KMS-11 (cell line): ENCODE measurements around the gene KDM2B.

Source experiments
- H2AFZ ChIP-seq: fragments of 200-600 bp; sonication (generic); 2 replicates; pipeline ENCODE4 v1.6.1; 2016; ENCODE audit warnings: antibody characterized with exemption, mixed run types, low read depth
- H3K27ac ChIP-seq: fragments of 200-600 bp; sonication (generic); 2 replicates; pipeline ENCODE4 v1.6.1; 2016; ENCODE audit warnings: mild to moderate bottlenecking, mixed run types
- H3K27me3 ChIP-seq: fragments of 200-600 bp; sonication (generic); 2 replicates; pipeline ENCODE4 v1.6.1; 2017; ENCODE audit warnings: mild to moderate bottlenecking, low read depth, mixed run types, moderate library complexity; ENCODE audit not compliant: insufficient read depth
- H3K36me3 ChIP-seq: fragments of 200-600 bp; sonication (generic); 2 replicates; pipeline ENCODE4 v1.6.1; 2017; ENCODE audit warnings: mild to moderate bottlenecking, mixed run types; ENCODE audit not compliant: insufficient read depth
- H3K4me1 ChIP-seq: fragments of 200-600 bp; sonication (generic); 2 replicates; pipeline ENCODE4 v1.6.1; 2016; ENCODE audit warnings: mild to moderate bottlenecking, low read depth, mixed run types; ENCODE audit not compliant: poor library complexity, severe bottlenecking
- H3K4me2 ChIP-seq: fragments of 200-600 bp; sonication (generic); 2 replicates; pipeline ENCODE4 v1.7.0; 2016; ENCODE audit warnings: mild to moderate bottlenecking, mixed run types
- H3K4me3 ChIP-seq: fragments of 200-600 bp; sonication (generic); IDR thresholded peaks from 2 replicates; pipeline ENCODE4 v1.6.1; 2017; ENCODE audit warnings: low read depth, low read length, mixed read lengths; ENCODE audit not compliant: insufficient read depth
- H3K79me2 ChIP-seq: fragments of 200-600 bp; sonication (generic); 2 replicates; pipeline ENCODE4 v1.6.1; 2016; ENCODE audit warnings: low read depth, mixed run types; ENCODE audit not compliant: insufficient read depth
- H3K9ac ChIP-seq: fragments of 200-600 bp; sonication (generic); 2 replicates; pipeline ENCODE4 v1.6.1; 2016; ENCODE audit warnings: mild to moderate bottlenecking, mixed run types
- H4K20me1 ChIP-seq: fragments of 200-600 bp; sonication (generic); 2 replicates; pipeline ENCODE4 v1.6.1; 2016; ENCODE audit warnings: mild to moderate bottlenecking, mixed run types; ENCODE audit not compliant: insufficient read depth
- CTCF ChIP-seq: fragments of 200-600 bp; sonication (generic); conservative IDR thresholded peaks from 2 replicates; pipeline ENCODE4 v1.6.1; 2017; ENCODE audit warnings: low read depth, mild to moderate bottlenecking, antibody characterized with exemption, low read length, moderate library complexity, mixed read lengths

Gene KDM2B

GRCh38 chr12:121515615-121516014, 65.2 kb downstream of the KDM2B start:
- no peak overlapping the region for H3K27ac ChIP-seq
- TF ChIP-seq CTCF = no peak
- H3K4me3 ChIP-seq = no peak overlapping the region
- H3K4me2 ChIP-seq = no peak overlapping the region
- H3K79me2 ChIP-seq = no peaks in the 10 kb centered on the region
- H3K9ac ChIP-seq = no peak overlapping the region
- H3K36me3 ChIP-seq = no peaks in the 10 kb centered on the region
- no peaks in the 10 kb centered on the region for H3K27me3 ChIP-seq
- no peaks in the 10 kb centered on the region for H3K4me1 ChIP-seq
- H2AFZ ChIP-seq = no peak overlapping the region
- no peaks in the 10 kb centered on the region for H4K20me1 ChIP-seq

DNA sequence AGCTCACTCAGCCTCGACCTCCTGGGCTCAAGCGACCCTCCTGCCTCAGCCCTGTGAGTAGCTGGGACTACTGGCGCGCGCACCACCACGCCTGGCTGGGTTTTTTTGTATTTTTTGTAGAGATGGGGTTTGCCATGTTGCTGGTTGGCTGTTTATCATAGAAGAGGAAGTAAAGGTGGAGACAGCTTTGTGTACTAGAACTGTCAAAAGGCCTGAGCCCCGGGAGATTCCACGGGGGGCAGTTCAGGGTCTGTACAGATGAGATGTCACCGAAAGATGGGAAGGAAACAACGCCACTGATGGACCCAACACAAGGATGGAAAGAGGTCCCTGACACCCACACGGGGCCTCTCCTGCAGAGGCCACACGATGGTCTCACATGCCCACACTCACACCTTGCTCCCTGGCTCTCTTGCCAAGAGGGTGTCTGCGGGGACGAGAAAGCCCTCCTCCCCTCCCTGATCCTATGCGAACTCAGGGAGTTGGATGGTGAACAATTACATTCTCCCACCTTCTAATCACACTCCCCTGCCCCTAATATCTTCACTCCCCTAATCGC, 66.6 kb downstream of the KDM2B start:
- no peaks in the 10 kb centered on the region for H3K27me3 ChIP-seq
- H3K36me3 ChIP-seq = no peaks in the 10 kb centered on the region
- H4K20me1 ChIP-seq = no peaks in the 10 kb centered on the region
- H3K4me3 ChIP-seq = no peak overlapping the region
- H3K4me1 ChIP-seq = no peaks in the 10 kb centered on the region
- H3K79me2 ChIP-seq = no peaks in the 10 kb centered on the region
- H3K4me2 ChIP-seq = no peak overlapping the region
- TF ChIP-seq CTCF = no peak
- no peak overlapping the region for H2AFZ ChIP-seq
- no peak overlapping the region for H3K9ac ChIP-seq
- H3K27ac ChIP-seq = no peak overlapping the region

GRCh38 chr12:121513464-121514183, 67.2 kb downstream of the KDM2B start:
- no peaks in the 10 kb centered on the region for H4K20me1 ChIP-seq
- no peaks in the 10 kb centered on the region for H3K79me2 ChIP-seq
- H3K4me1 ChIP-seq = no peaks in the 10 kb centered on the region
- no peaks in the 10 kb centered on the region for H3K36me3 ChIP-seq
- TF ChIP-seq CTCF = no peak
- no peak overlapping the region for H3K4me3 ChIP-seq
- no peak overlapping the region for H2AFZ ChIP-seq
- H3K27ac ChIP-seq = no peak overlapping the region
- no peak overlapping the region for H3K9ac ChIP-seq
- no peak overlapping the region for H3K4me2 ChIP-seq
- H3K27me3 ChIP-seq = no peaks in the 10 kb centered on the region

DNA sequence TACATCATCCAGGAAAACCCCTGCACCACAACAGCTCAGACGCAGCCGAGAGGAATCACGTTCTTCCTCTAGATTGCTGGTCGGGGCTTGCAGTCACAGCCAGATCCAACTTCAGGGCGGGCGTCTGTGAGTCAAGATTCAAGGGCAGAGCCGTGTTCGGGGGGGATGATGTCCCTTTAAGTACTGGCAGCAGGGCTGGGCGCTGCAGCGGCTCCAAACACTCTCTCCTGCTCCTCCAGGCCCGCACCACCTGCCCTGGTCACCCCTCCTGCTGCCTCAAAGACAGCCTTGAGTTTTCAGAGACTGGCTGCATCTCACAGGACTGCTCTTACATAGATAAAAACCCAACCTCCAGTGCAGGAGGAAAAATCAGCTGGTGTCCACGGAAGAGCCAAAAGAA, 68.3 kb downstream of the KDM2B start:
- Histone ChIP-seq H4K20me1 (no peaks in the 10 kb centered on the region), H3K4me3 (no peak overlapping the region), H3K4me1 (no peaks in the 10 kb centered on the region), H3K36me3 (no peaks in the 10 kb centered on the region), H3K4me2 (no peak overlapping the region), H3K27me3 (no peaks in the 10 kb centered on the region), H3K79me2 (no peaks in the 10 kb centered on the region), H3K9ac (no peak overlapping the region), H2AFZ (no peak overlapping the region), H3K27ac (no peak overlapping the region)
- no peak for TF ChIP-seq CTCF
